Measurements from ENCODE around the gene ALOX15B.

The ALOX15B gene

GRCh38 chr17:8019665-8020650, 18.9 kb upstream of the ALOX15B start:
- Histone ChIP-seq H3K9me2 (replicated peaks; ENCODE audit: low read depth, low read length) (no peaks in the 10 kb centered on the region), H3K9ac (ENCODE audit: low read depth, low read length, poor library complexity, severe bottlenecking) (no peak overlapping the region), H2AFZ (ENCODE audit: low read length) (no peak overlapping the region), H3K4me1 (ENCODE audit: insufficient read depth, low read length, poor library complexity, severe bottlenecking) (peaks cover 5% of the 10 kb centered on the region), H3K27me3 (ENCODE audit: insufficient read depth, low read length, poor library complexity, severe bottlenecking) (no peaks in the 10 kb centered on the region), H3K79me2 (ENCODE audit: insufficient read depth, low read length) (no peaks in the 10 kb centered on the region), H3F3A (ENCODE audit: low read depth) (no peaks in the 10 kb centered on the region), H3K4me3 (ENCODE audit: low read length, poor library complexity, severe bottlenecking) (no peak overlapping the region), H3K36me3 (ENCODE audit: insufficient read depth, low read length) (no peaks in the 10 kb centered on the region), H3K9me3 (ENCODE audit: insufficient read depth, low read depth, low read length) (no peaks in the 10 kb centered on the region), H3K4me2 (ENCODE audit: low read depth, low read length, poor library complexity, severe bottlenecking) (no peak overlapping the region), H4K20me1 (ENCODE audit: insufficient read depth, low read length, poor library complexity, severe bottlenecking) (no peaks in the 10 kb centered on the region)
- TF ChIP-seq CTCF (conservative IDR thresholded peaks at IDR 0.05; ENCODE audit: low read length) = no peak

- Histone ChIP-seq H3K4me2 (ENCODE audit: low read depth, low read length, poor library complexity, severe bottlenecking) (no peak overlapping the region), H3K4me1 (ENCODE audit: insufficient read depth, low read length, poor library complexity, severe bottlenecking) (peaks cover 5% of the 10 kb centered on the region), H3K9me2 (replicated peaks; ENCODE audit: low read depth, low read length) (no peaks in the 10 kb centered on the region), H3K9me3 (ENCODE audit: insufficient read depth, low read depth, low read length) (no peaks in the 10 kb centered on the region), H3K9ac (ENCODE audit: low read depth, low read length, poor library complexity, severe bottlenecking) (no peak overlapping the region), H4K20me1 (ENCODE audit: insufficient read depth, low read length, poor library complexity, severe bottlenecking) (no peaks in the 10 kb centered on the region), H3K27me3 (ENCODE audit: insufficient read depth, low read length, poor library complexity, severe bottlenecking) (no peaks in the 10 kb centered on the region), H3F3A (ENCODE audit: low read depth) (no peaks in the 10 kb centered on the region), H3K36me3 (ENCODE audit: insufficient read depth, low read length) (no peaks in the 10 kb centered on the region), H3K4me3 (ENCODE audit: low read length, poor library complexity, severe bottlenecking) (no peak overlapping the region), H2AFZ (ENCODE audit: low read length) (no peak overlapping the region), H3K79me2 (ENCODE audit: insufficient read depth, low read length) (no peaks in the 10 kb centered on the region)
- TF ChIP-seq CTCF (conservative IDR thresholded peaks at IDR 0.05; ENCODE audit: low read length) (no peak), EZH2phosphoT487 (IDR thresholded peaks at IDR 0.05; ENCODE audit: borderline replicate concordance) (no peak)
Measured at GRCh38 chr17:8020776-8021564, 17.9 kb upstream of the ALOX15B start.

- no peaks in the 10 kb centered on the region for H3K9me3 ChIP-seq (ENCODE audit: insufficient read depth, low read depth, low read length)
- no peaks in the 10 kb centered on the region for H3F3A ChIP-seq (ENCODE audit: low read depth)
- H3K27me3 ChIP-seq (ENCODE audit: insufficient read depth, low read length, poor library complexity, severe bottlenecking) = no peaks in the 10 kb centered on the region
- no peaks in the 10 kb centered on the region for H3K9me2 ChIP-seq (replicated peaks; ENCODE audit: low read depth, low read length)
- no peaks in the 10 kb centered on the region for H4K20me1 ChIP-seq (ENCODE audit: insufficient read depth, low read length, poor library complexity, severe bottlenecking)
- H3K4me1 ChIP-seq (ENCODE audit: insufficient read depth, low read length, poor library complexity, severe bottlenecking) = peaks cover 5% of the 10 kb centered on the region
- TF ChIP-seq EZH2phosphoT487 (IDR thresholded peaks at IDR 0.05; ENCODE audit: borderline replicate concordance) = no peak
- TF ChIP-seq CTCF (conservative IDR thresholded peaks at IDR 0.05; ENCODE audit: low read length) = no peak
- H3K4me2 ChIP-seq (ENCODE audit: low read depth, low read length, poor library complexity, severe bottlenecking) = no peak overlapping the region
- no peaks in the 10 kb centered on the region for H3K36me3 ChIP-seq (ENCODE audit: insufficient read depth, low read length)
- H3K9ac ChIP-seq (ENCODE audit: low read depth, low read length, poor library complexity, severe bottlenecking) = no peak overlapping the region
- no peak overlapping the region for H3K4me3 ChIP-seq (ENCODE audit: low read length, poor library complexity, severe bottlenecking)
- no peaks in the 10 kb centered on the region for H3K79me2 ChIP-seq (ENCODE audit: insufficient read depth, low read length)
- no peak overlapping the region for H2AFZ ChIP-seq (ENCODE audit: low read length)
Measured at GRCh38 chr17:8021565-8022359, 17.1 kb upstream of the ALOX15B start.

Measured in Loucy (cell line).